Loucy (cell line): ENCODE results near the gene C9orf85.

Experiments used
- H2AFZ ChIP-seq: fragments of 200-600 bp; sonication (generic); 2 replicates; pipeline ENCODE4 v1.6.0; 2016; ENCODE audit warnings: antibody characterized with exemption, mild to moderate bottlenecking, low read length, moderate library complexity
- H3F3A ChIP-seq: fragments of 200-600 bp; 2 replicates; pipeline ENCODE4 v1.6.0; 2016; ENCODE audit warnings: antibody characterized with exemption, low read depth, mild to moderate bottlenecking
- H3K27me3 ChIP-seq: fragments of 200-600 bp; sonication (generic); 2 replicates; pipeline ENCODE4 v1.6.1; 2014; ENCODE audit warnings: low read length, mild to moderate bottlenecking; ENCODE audit not compliant: insufficient read depth, poor library complexity, severe bottlenecking
- H3K36me3 ChIP-seq: fragments of 200-600 bp; sonication (generic); 2 replicates; pipeline ENCODE4 v1.6.1; 2016; ENCODE audit warnings: low read length; ENCODE audit not compliant: insufficient read depth
- H3K4me1 ChIP-seq: fragments of 200-600 bp; sonication (generic); 2 replicates; pipeline ENCODE4 v1.5.1; 2014; ENCODE audit warnings: low read length, mild to moderate bottlenecking; ENCODE audit not compliant: insufficient read depth, poor library complexity, severe bottlenecking
- H3K4me2 ChIP-seq: fragments of 200-600 bp; sonication (generic); 2 replicates; pipeline ENCODE4 v1.6.0; 2014; ENCODE audit warnings: antibody characterized with exemption, low read length, low read depth, mild to moderate bottlenecking; ENCODE audit not compliant: poor library complexity, severe bottlenecking
- H3K4me3 ChIP-seq: fragments of 200-600 bp; sonication (generic); 2 replicates; pipeline ENCODE4 v1.5.1; 2014; ENCODE audit warnings: low read length, mild to moderate bottlenecking, mixed read lengths; ENCODE audit not compliant: poor library complexity, severe bottlenecking
- H3K79me2 ChIP-seq: fragments of 200-600 bp; sonication (generic); 2 replicates; pipeline ENCODE4 v1.6.1; 2014; ENCODE audit warnings: low read length; ENCODE audit not compliant: insufficient read depth
- H3K9ac ChIP-seq: fragments of 200-600 bp; sonication (generic); 2 replicates; pipeline ENCODE4 v1.6.0; 2014; ENCODE audit warnings: mild to moderate bottlenecking, low read depth, low read length, moderate library complexity; ENCODE audit not compliant: poor library complexity, severe bottlenecking
- H3K9me2 ChIP-seq: fragments of 200-600 bp; sonication (generic); replicated peaks from 2 replicates; pipeline ENCODE4 v1.6.1; 2016; ENCODE audit warnings: low read depth, low read length, mixed read lengths
- H3K9me3 ChIP-seq: fragments of 200-600 bp; sonication (generic); 2 replicates; pipeline ENCODE4 v1.6.1; 2014; ENCODE audit warnings: mild to moderate bottlenecking, antibody characterized with exemption, low read length, low read depth; ENCODE audit not compliant: insufficient read depth
- H4K20me1 ChIP-seq: fragments of 200-600 bp; sonication (generic); 2 replicates; pipeline ENCODE4 v1.6.0; 2014; ENCODE audit warnings: antibody characterized with exemption, low read length, mild to moderate bottlenecking; ENCODE audit not compliant: insufficient read depth, poor library complexity, severe bottlenecking
- CTCF ChIP-seq: fragments of 200-600 bp; sonication (generic); conservative IDR thresholded peaks from 2 replicates; pipeline ENCODE4 v1.5.1; 2014; ENCODE audit warnings: mild to moderate bottlenecking, antibody characterized with exemption, low read length
- EZH2phosphoT487 ChIP-seq: fragments of 200-600 bp; IDR thresholded peaks from 2 replicates; pipeline ENCODE4 v1.6.1; 2018; ENCODE audit warnings: antibody characterized with exemption, mild to moderate bottlenecking, moderate library complexity, borderline replicate concordance

The C9orf85 gene

DNA sequence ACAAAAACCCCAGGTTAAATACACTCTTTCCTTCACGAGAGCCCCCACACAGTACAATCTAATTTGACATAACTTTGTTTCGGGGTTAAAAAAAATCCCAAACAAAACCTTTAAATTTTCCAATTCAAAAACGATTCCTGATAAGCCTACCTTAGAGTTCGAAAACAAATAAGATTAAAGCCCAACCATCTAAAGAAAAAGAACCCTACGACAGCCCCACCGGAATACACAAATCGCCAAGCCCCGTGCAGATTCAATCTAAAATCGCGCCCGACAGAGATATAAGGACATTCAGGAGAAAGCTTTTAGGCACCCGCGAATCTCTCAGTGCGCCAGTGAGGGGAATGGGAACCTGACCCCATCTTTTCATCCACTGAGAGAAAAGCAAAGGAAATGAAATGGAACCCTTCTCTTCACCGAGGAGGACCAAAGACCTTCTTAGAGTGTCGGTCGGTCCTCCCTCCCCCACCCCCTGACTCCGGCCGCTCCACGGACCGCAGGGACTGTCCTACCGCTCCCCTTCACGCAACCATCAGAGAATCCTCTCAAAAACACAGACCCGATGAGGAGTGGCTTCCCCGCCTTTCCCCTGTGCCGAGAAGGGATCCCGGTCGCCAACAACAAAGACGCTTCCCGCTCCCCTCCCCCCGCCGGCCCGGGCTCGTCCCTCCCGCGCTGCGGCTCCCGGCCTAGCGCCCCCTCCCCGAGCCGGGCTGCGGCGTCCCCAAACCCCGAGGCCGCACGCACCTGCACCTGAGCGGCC lies 1.4 kb upstream of the C9orf85 start:
- peak overlapping the region; percentile 91 for H3K9ac ChIP-seq
- peaks cover 11% of the 10 kb centered on the region for H3K27me3 ChIP-seq
- H4K20me1 ChIP-seq: peaks cover 80% of the 10 kb centered on the region
- H2AFZ ChIP-seq: no peak overlapping the region
- no peaks in the 10 kb centered on the region for H3K9me2 ChIP-seq
- H3K36me3 ChIP-seq: peaks cover 11% of the 10 kb centered on the region; the same call in 1 of the 2 replicates
- H3K4me2 ChIP-seq: peak overlapping the region; percentile 93
- TF ChIP-seq EZH2phosphoT487: no peak
- no peak for TF ChIP-seq CTCF
- peaks cover 94% of the 10 kb centered on the region for H3K79me2 ChIP-seq
- peak overlapping the region; percentile 86 for H3K4me3 ChIP-seq
- H3K4me1 ChIP-seq: peaks cover 41% of the 10 kb centered on the region
- no peaks in the 10 kb centered on the region for H3F3A ChIP-seq
- no peaks in the 10 kb centered on the region for H3K9me3 ChIP-seq

DNA sequence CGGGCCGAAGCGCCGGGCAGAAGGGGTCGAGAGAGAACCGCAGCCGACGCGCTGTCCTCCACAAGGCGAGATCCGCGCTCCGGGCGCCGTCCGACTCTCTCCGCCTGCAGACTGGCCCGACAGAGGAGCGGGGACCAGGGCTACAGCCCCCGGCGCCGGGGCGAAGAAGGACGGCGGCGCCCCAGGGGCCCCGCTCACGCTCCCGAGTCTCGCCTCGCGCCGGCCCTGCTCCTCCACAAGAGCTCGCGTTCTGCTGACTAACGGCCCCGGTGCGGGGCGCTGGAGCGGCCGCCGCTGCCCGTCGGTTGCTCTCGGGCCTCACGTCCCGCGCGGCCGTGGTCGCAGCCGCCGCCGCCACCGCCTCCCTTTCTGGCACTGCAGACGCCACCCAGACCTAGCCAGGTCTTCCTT lies 784 bp upstream of the C9orf85 start:
- Histone ChIP-seq H4K20me1 (peaks cover 74% of the 10 kb centered on the region), H2AFZ (no peak overlapping the region), H3K9me2 (no peaks in the 10 kb centered on the region), H3K9me3 (no peaks in the 10 kb centered on the region), H3K27me3 (peaks cover 11% of the 10 kb centered on the region), H3F3A (no peaks in the 10 kb centered on the region), H3K4me1 (peaks cover 39% of the 10 kb centered on the region), H3K4me2 (peak overlapping the region; percentile 93), H3K36me3 (peaks cover 7% of the 10 kb centered on the region; the same call in 1 of the 2 replicates), H3K79me2 (peaks cover 94% of the 10 kb centered on the region), H3K4me3 (peak overlapping the region; percentile 86), H3K9ac (peak overlapping the region; percentile 91)
- no peak for TF ChIP-seq EZH2phosphoT487
- no peak for TF ChIP-seq CTCF

GRCh38 chr9:71911908-71912335 lies 483 bp downstream of the C9orf85 start:
- peak overlapping the region; percentile 28; the same call in 1 of the 2 replicates for H2AFZ ChIP-seq
- TF ChIP-seq CTCF (no peak), EZH2phosphoT487 (no peak)

More at GRCh38 chr9:71911908-71912335, 483 bp downstream of the C9orf85 start:
- Histone ChIP-seq H3K4me2 (peak overlapping the region; percentile 93), H3K36me3 (no peaks in the 10 kb centered on the region), H3K4me1 (peaks cover 50% of the 10 kb centered on the region), H3K27me3 (peaks cover 11% of the 10 kb centered on the region), H3K4me3 (peak overlapping the region; percentile 83), H3K9ac (peak overlapping the region; percentile 72), H3K9me3 (no peaks in the 10 kb centered on the region), H3K79me2 (peaks cover 94% of the 10 kb centered on the region), H3K9me2 (no peaks in the 10 kb centered on the region), H3F3A (no peaks in the 10 kb centered on the region), H4K20me1 (peaks cover 70% of the 10 kb centered on the region)
